Hematopoietic multipotent progenitor cell treated with erythropoietin and hydrocortisone succinate and interleukin-3 and kit ligand, for 6 days (in vitro differentiated cells): Measurements from ENCODE around the gene SPTSSB.

Experiments
- DNase-seq: peaks from one replicate; pipeline ENCODE4 v3.0.0-alpha.2; 2015

SPTSSB gene

GRCh38 chr3:161389445-161390035, 18.2 kb upstream of the SPTSSB start:
- DNase-seq: no peak

GRCh38 chr3:161388855-161389254, 17.5 kb upstream of the SPTSSB start:
- DNase-seq: peak; percentile 3

GRCh38 chr3:161386991-161387770, 15.9 kb upstream of the SPTSSB start:
- no peak for DNase-seq

- DNase-seq: peak; percentile 14
These were observed 1.3 kb upstream of the SPTSSB start for GRCh38 chr3:161372321-161373260.

GRCh38 chr3:161369531-161369930, 1.8 kb downstream of the SPTSSB start:
- no peak for DNase-seq

GRCh38 chr3:161366094-161366493, 5.2 kb downstream of the SPTSSB start:
- DNase-seq: no peak

GRCh38 chr3:161358488-161358887, 12.8 kb downstream of the SPTSSB start:
- DNase-seq: no peak

GRCh38 chr3:161356287-161356686, 15.0 kb downstream of the SPTSSB start:
- no peak for DNase-seq

GRCh38 chr3:161355508-161355907, 15.8 kb downstream of the SPTSSB start:
- DNase-seq: no peak

- DNase-seq: no peak
These were observed 16.8 kb downstream of the SPTSSB start for GRCh38 chr3:161354554-161354953.

GRCh38 chr3:161351330-161351729, 20.0 kb downstream of the SPTSSB start:
- DNase-seq: no peak

- no peak for DNase-seq
These were observed 20.4 kb downstream of the SPTSSB start for GRCh38 chr3:161350916-161351315.

- no peak for DNase-seq
These were observed 21.6 kb downstream of the SPTSSB start for GRCh38 chr3:161349529-161350312.

- no peak for DNase-seq
These were observed 22.4 kb downstream of the SPTSSB start for GRCh38 chr3:161348796-161349400.

GRCh38 chr3:161347726-161348125, 23.6 kb downstream of the SPTSSB start:
- DNase-seq: no peak

GRCh38 chr3:161345023-161345422, 26.3 kb downstream of the SPTSSB start:
- no peak for DNase-seq

GRCh38 chr3:161343986-161344385, 27.3 kb downstream of the SPTSSB start:
- DNase-seq: no peak

- DNase-seq: no peak
These were observed 27.8 kb downstream of the SPTSSB start for GRCh38 chr3:161343540-161343939.

GRCh38 chr3:161342629-161343028, 28.7 kb downstream of the SPTSSB start:
- no peak for DNase-seq

- DNase-seq: no peak
These were observed 31.5 kb downstream of the SPTSSB start for GRCh38 chr3:161339517-161340500.

GRCh38 chr3:161337311-161337710, 34.0 kb downstream of the SPTSSB start:
- DNase-seq: no peak
